Measurements from ENCODE around the gene EEF2K. TPM values are rescaled to one million over a fixed set of nuclear protein-coding genes. Genes with fewer than 3 reads are reported as not detected.

EEF2K gene
- total RNA-seq, 2 donors from 2014 or later = 58.2 to 75.1 TPM

DNA sequence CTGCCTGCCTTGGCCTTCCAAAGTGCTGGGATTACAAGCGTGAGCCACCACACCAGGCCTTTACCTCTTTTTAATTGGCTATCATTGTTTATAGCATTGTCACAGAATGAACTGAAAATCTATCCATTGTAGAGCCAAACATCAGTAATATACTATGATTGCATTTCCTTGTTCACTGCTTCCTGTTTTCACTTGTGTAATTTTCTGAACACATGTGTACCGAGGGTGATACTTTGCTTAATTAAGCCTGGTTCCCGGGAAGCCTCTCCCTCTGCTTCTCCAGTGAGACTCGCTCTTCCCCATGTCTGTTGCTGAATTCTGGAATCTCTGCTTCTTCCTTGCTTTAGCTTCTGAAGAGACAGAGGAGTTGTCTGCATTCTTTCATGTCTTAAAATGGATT, 124.2 kb downstream of the EEF2K start:
- no peak for DNase-seq (ENCODE audit: low spot score)
- Histone ChIP-seq H3K9me3 (no peaks in the 10 kb centered on the region), H3K27ac (no peak overlapping the region), H3K4me3 (no peak overlapping the region), H3K4me1 (replicated peaks) (peaks cover 2% of the 10 kb centered on the region), H3K27me3 (replicated peaks; ENCODE audit: insufficient read depth) (no peaks in the 10 kb centered on the region), H3K36me3 (peaks cover 6 to 25% of the 10 kb centered on the region in 2 donors)
- 57% methylated on average over 4 of the region's 4 CpGs for WGBS
- intact Hi-C loops (cut with DNase I) = no loop called here
- no peak for TF ChIP-seq POLR2AphosphoS5 (IDR thresholded peaks at IDR 0.05)
- TF ChIP-seq, protein P1, sequence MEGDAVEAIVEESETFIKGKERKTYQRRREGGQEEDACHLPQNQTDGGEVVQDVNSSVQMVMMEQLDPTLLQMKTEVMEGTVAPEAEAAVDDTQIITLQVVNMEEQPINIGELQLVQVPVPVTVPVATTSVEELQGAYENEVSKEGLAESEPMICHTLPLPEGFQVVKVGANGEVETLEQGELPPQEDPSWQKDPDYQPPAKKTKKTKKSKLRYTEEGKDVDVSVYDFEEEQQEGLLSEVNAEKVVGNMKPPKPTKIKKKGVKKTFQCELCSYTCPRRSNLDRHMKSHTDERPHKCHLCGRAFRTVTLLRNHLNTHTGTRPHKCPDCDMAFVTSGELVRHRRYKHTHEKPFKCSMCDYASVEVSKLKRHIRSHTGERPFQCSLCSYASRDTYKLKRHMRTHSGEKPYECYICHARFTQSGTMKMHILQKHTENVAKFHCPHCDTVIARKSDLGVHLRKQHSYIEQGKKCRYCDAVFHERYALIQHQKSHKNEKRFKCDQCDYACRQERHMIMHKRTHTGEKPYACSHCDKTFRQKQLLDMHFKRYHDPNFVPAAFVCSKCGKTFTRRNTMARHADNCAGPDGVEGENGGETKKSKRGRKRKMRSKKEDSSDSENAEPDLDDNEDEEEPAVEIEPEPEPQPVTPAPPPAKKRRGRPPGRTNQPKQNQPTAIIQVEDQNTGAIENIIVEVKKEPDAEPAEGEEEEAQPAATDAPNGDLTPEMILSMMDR (IDR thresholded peaks at IDR 0.05) = no peak
- no peak for TF ChIP-seq POLR2A (IDR thresholded peaks at IDR 0.05)

DNA sequence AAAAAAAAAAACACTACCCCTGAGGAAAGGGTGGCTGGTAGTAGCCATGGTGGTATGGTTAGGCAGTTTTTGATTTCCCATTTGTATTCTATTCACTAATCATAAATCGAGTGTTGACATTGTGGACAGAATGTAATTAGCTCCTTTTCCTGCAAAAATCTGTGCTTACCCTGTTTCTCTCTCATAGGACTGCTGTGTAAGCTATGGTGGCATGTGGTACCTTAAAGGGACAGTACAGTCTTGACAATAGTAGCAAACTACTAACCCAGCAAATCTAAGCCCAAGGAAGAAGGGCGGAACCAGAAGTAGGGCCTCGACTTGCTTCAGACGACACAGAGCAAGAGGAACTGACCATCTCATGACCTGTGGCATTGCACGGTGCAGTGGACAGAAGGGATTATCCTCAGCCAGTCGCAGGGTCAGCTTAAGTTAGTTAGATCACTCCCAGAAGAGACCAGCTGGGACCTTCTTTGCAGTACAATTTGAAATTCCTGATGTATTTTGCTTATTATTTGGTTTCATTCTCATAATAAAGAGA, 127.4 kb downstream of the EEF2K start:
- Histone ChIP-seq H3K36me3 (peaks cover 6% of the 10 kb centered on the region in 2 donors), H3K4me3 (no peak overlapping the region), H3K27ac (no peak overlapping the region), H3K9me3 (no peaks in the 10 kb centered on the region), H3K4me1 (replicated peaks) (peaks cover 2% of the 10 kb centered on the region), H3K27me3 (replicated peaks; ENCODE audit: insufficient read depth) (no peaks in the 10 kb centered on the region)
- 73% methylated on average over 6 of the region's 6 CpGs for WGBS
- TF ChIP-seq POLR2A (IDR thresholded peaks at IDR 0.05) (no peak), POLR2AphosphoS5 (IDR thresholded peaks at IDR 0.05) (no peak)
- TF ChIP-seq, protein P1 (IDR thresholded peaks at IDR 0.05) = no peak
- no peak for DNase-seq (ENCODE audit: low spot score)
- intact Hi-C loops (cut with DNase I) = no loop called here

DNA sequence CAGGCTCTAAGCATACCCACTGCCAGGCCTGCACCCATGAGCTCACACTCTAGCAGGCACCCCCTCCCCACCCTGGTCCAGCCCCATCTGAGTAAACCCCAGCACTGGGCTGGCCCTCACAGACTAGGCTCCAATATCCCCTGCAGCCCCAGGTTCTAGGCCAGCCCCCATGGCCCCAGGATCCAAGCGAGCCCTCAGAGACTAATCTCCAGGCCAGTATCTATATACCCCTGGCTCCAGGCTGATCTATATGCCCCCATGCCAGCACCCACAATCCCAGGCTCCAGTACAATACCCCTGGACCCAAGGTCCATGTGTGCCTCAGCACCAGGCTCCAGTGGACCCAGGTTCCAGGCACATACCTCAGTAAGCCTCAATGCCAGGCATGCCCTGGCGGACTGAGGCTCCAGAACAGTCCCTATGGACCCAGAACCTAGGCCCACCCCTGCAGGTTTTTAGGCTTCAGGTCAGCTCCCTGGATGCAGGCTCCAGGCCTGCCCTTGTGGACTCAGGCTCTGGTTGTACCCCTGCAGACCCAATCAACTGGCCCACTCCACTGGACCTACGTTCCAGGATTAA, 129.7 kb downstream of the EEF2K start:
- Histone ChIP-seq H3K27me3 (replicated peaks; ENCODE audit: insufficient read depth) (no peaks in the 10 kb centered on the region), H3K4me1 (replicated peaks) (no peaks in the 10 kb centered on the region), H3K9me3 (no peaks in the 10 kb centered on the region), H3K4me3 (no peak overlapping the region), H3K36me3 (peaks cover 6% of the 10 kb centered on the region in 2 donors), H3K27ac (no peak overlapping the region)
- intact Hi-C loops (cut with DNase I) = no loop called here
- DNase-seq (ENCODE audit: low spot score) = no peak
- TF ChIP-seq, protein P1 (IDR thresholded peaks at IDR 0.05) = no peak
- TF ChIP-seq POLR2A (IDR thresholded peaks at IDR 0.05) (no peak), POLR2AphosphoS5 (IDR thresholded peaks at IDR 0.05) (no peak)
- 95% methylated on average over 3 of the region's 3 CpGs for WGBS

DNA sequence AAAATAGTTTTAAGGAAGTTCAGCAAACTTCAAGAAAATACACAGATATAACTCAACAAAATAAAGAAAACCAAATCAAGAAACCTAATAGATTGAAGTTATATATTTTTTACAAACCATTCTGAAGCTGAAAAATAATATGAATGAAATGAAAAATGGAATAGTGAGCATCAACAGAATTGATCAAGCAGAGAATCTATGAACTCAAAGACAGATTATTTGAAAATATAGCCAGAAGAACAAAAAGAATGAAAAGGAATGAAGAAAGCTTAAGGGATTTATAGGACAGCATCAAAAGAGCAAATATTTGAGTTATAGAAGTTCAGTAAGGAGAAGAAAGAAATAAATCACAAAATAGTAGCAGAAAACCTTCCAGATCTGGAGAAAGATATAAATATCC, 130.5 kb downstream of the EEF2K start:
- H3K36me3 ChIP-seq = peaks cover 6% of the 10 kb centered on the region in 2 donors

More for the DNA sequence above, 130.5 kb downstream of the EEF2K start:
- DNase-seq (ENCODE audit: low spot score) = no peak
- TF ChIP-seq POLR2A (IDR thresholded peaks at IDR 0.05) (no peak), POLR2AphosphoS5 (IDR thresholded peaks at IDR 0.05) (no peak)
- TF ChIP-seq, protein P1 (IDR thresholded peaks at IDR 0.05) = no peak
- Histone ChIP-seq H3K4me1 (replicated peaks) (no peaks in the 10 kb centered on the region), H3K4me3 (no peak overlapping the region), H3K27ac (no peak overlapping the region), H3K27me3 (replicated peaks; ENCODE audit: insufficient read depth) (no peaks in the 10 kb centered on the region), H3K9me3 (no peaks in the 10 kb centered on the region)
- intact Hi-C loops (cut with DNase I) = no loop called here

All from prostate gland (tissue), 2 donors.